Panc1 (cell line): ENCODE data around the gene WTAP.

Experiments used
- CTCF ChIP-seq: fragments of 450-650 bp; IDR thresholded peaks from 2 replicates; pipeline ENCODE4 v1.5.1; 2017; ENCODE audit warnings: mild to moderate bottlenecking
- POLR2AphosphoS5 ChIP-seq: IDR thresholded peaks from 2 replicates; pipeline ENCODE4 v1.6.1; 2012; ENCODE audit warnings: mild to moderate bottlenecking, low read depth, low read length, moderate library complexity

- no peak for TF ChIP-seq CTCF
- TF ChIP-seq POLR2AphosphoS5, result no peak
Observed at GRCh38 chr6:159745081-159745480, 17.8 kb downstream of the WTAP start.
